ENCODE results near the gene ZNF346. TPM values are rescaled to one million over a fixed set of nuclear protein-coding genes. Genes with fewer than 3 reads are reported as not detected.

ZNF346 gene
- total RNA-seq, 1 donor: 19.2 TPM

GRCh38 chr5:177005619-177006264 is 16.8 kb upstream of the ZNF346 start:
- Histone ChIP-seq H3K79me2 (ENCODE audit: insufficient read depth, low read length) (peaks cover 58% of the 10 kb centered on the region), H3K27me3 (ENCODE audit: insufficient read depth, low read length) (no peaks in the 10 kb centered on the region), H3K4me2 (ENCODE audit: insufficient read depth, low read length) (peak overlapping the region; percentile 82), H3K27ac (ENCODE audit: low read depth, low read length) (peak overlapping the region; percentile 69), H4K20me1 (ENCODE audit: insufficient read depth, low read length) (peaks cover 32% of the 10 kb centered on the region), H3K4me3 (ENCODE audit: insufficient read depth, low read length) (peak overlapping the region; percentile 95), H3K9me3 (ENCODE audit: low read depth, low read length) (no peaks in the 10 kb centered on the region), H2AFZ (ENCODE audit: low read length) (peak overlapping the region; percentile 84), H3K4me1 (ENCODE audit: insufficient read depth, low read length) (peaks cover 12% of the 10 kb centered on the region), H3K36me3 (ENCODE audit: insufficient read depth, low read length) (no peaks in the 10 kb centered on the region)
- TF ChIP-seq CTCF (IDR thresholded peaks at IDR 0.05; ENCODE audit: extremely low read depth, low read depth, low read length): peak; percentile 47
- peak; percentile 87 for DNase-seq (ENCODE audit: insufficient read length, low spot score, missing footprints)

GRCh38 chr5:177006265-177006972 is 16.1 kb upstream of the ZNF346 start, which contains the start of gene UIMC1:
Gene UIMC1, minus strand, starts transcription at chr5:177006779. Its CDS starts 24,164 bp downstream, at chr5:176982615.
- peaks cover 51% of the 10 kb centered on the region for H3K79me2 ChIP-seq (ENCODE audit: insufficient read depth, low read length)
- no peaks in the 10 kb centered on the region for H3K9me3 ChIP-seq (ENCODE audit: low read depth, low read length)
- H4K20me1 ChIP-seq (ENCODE audit: insufficient read depth, low read length): peaks cover 32% of the 10 kb centered on the region
- peak within 1 kb of the TSS; percentile 95 for H3K4me3 ChIP-seq (ENCODE audit: insufficient read depth, low read length)
- TF ChIP-seq CTCF (IDR thresholded peaks at IDR 0.05; ENCODE audit: extremely low read depth, low read depth, low read length): no peak
- no peaks in the 10 kb centered on the region for H3K27me3 ChIP-seq (ENCODE audit: insufficient read depth, low read length)
- H3K4me1 ChIP-seq (ENCODE audit: insufficient read depth, low read length): peaks cover 12% of the 10 kb centered on the region
- H2AFZ ChIP-seq (ENCODE audit: low read length): peak within 1 kb of the TSS; percentile 84
- H3K4me2 ChIP-seq (ENCODE audit: insufficient read depth, low read length): peak within 1 kb of the TSS; percentile 82
- peak; percentile 94 for DNase-seq (ENCODE audit: insufficient read length, low spot score, missing footprints)
- H3K27ac ChIP-seq (ENCODE audit: low read depth, low read length): peak within 1 kb of the TSS; percentile 69
- no peaks in the 10 kb centered on the region for H3K36me3 ChIP-seq (ENCODE audit: insufficient read depth, low read length)

GRCh38 chr5:177008716-177009115 is 13.8 kb upstream of the ZNF346 start:
- Histone ChIP-seq H3K36me3 (ENCODE audit: insufficient read depth, low read length) (no peaks in the 10 kb centered on the region), H3K27ac (ENCODE audit: low read depth, low read length) (no peak overlapping the region), H3K4me1 (ENCODE audit: insufficient read depth, low read length) (peaks cover 15% of the 10 kb centered on the region), H3K79me2 (ENCODE audit: insufficient read depth, low read length) (peaks cover 28% of the 10 kb centered on the region), H3K4me2 (ENCODE audit: insufficient read depth, low read length) (no peak overlapping the region), H3K9me3 (ENCODE audit: low read depth, low read length) (no peaks in the 10 kb centered on the region), H3K27me3 (ENCODE audit: insufficient read depth, low read length) (no peaks in the 10 kb centered on the region), H2AFZ (ENCODE audit: low read length) (no peak overlapping the region), H4K20me1 (ENCODE audit: insufficient read depth, low read length) (peaks cover 19% of the 10 kb centered on the region), H3K4me3 (ENCODE audit: insufficient read depth, low read length) (no peak overlapping the region)
- TF ChIP-seq CTCF (IDR thresholded peaks at IDR 0.05; ENCODE audit: extremely low read depth, low read depth, low read length): no peak
- DNase-seq (ENCODE audit: insufficient read length, low spot score, missing footprints): no peak

- Histone ChIP-seq H4K20me1 (ENCODE audit: insufficient read depth, low read length) (peaks cover 6% of the 10 kb centered on the region), H3K4me2 (ENCODE audit: insufficient read depth, low read length) (no peak overlapping the region), H3K27ac (ENCODE audit: low read depth, low read length) (no peak overlapping the region), H3K4me1 (ENCODE audit: insufficient read depth, low read length) (peaks cover 8% of the 10 kb centered on the region), H3K4me3 (ENCODE audit: insufficient read depth, low read length) (no peak overlapping the region), H3K27me3 (ENCODE audit: insufficient read depth, low read length) (no peaks in the 10 kb centered on the region), H3K36me3 (ENCODE audit: insufficient read depth, low read length) (no peaks in the 10 kb centered on the region), H3K9me3 (ENCODE audit: low read depth, low read length) (no peaks in the 10 kb centered on the region), H2AFZ (ENCODE audit: low read length) (no peak overlapping the region), H3K79me2 (ENCODE audit: insufficient read depth, low read length) (peaks cover 14% of the 10 kb centered on the region)
- DNase-seq (ENCODE audit: insufficient read length, low spot score, missing footprints): no peak
- no peak for TF ChIP-seq CTCF (IDR thresholded peaks at IDR 0.05; ENCODE audit: extremely low read depth, low read depth, low read length)
Observed at GRCh38 chr5:177010153-177010552, 12.3 kb upstream of the ZNF346 start.
